GM19035 (cell line): ENCODE results near the gene MAP2K3.

Experiments
- ATAC-seq: cut with Tn5 transposase; IDR thresholded peaks from one replicate; pipeline ENCODE4 v1.9.1; 2021; ENCODE audit not compliant: unreplicated experiment

Gene MAP2K3

GRCh38 chr17:21252796-21253645 is 31.5 kb upstream of the MAP2K3 start, which contains the start of gene NATD1:
Gene NATD1, minus strand, starts transcription at chr17:21253410. Its CDS starts 146 bp downstream, at chr17:21253264.
- peak; percentile 80 for ATAC-seq

- ATAC-seq = peak; percentile 21
Measured at GRCh38 chr17:21253646-21254441, 30.7 kb upstream of the MAP2K3 start.

- no peak for ATAC-seq
Measured at GRCh38 chr17:21258593-21258992, 25.9 kb upstream of the MAP2K3 start.

GRCh38 chr17:21262259-21262993 is 22.1 kb upstream of the MAP2K3 start:
- no peak for ATAC-seq

- ATAC-seq = no peak
Measured at GRCh38 chr17:21263376-21263775, 21.1 kb upstream of the MAP2K3 start.

- no peak for ATAC-seq
Measured at GRCh38 chr17:21268596-21269188, 15.8 kb upstream of the MAP2K3 start.

GRCh38 chr17:21269394-21269793 is 15.1 kb upstream of the MAP2K3 start:
- no peak for ATAC-seq

GRCh38 chr17:21271454-21272183 is 12.9 kb upstream of the MAP2K3 start:
- no peak for ATAC-seq

- ATAC-seq = no peak
Measured at GRCh38 chr17:21272250-21272649, 12.3 kb upstream of the MAP2K3 start.

- ATAC-seq = no peak
Measured at GRCh38 chr17:21272881-21273792, 11.4 kb upstream of the MAP2K3 start.

- ATAC-seq = no peak
Measured at GRCh38 chr17:21275047-21275578, 9.4 kb upstream of the MAP2K3 start.

GRCh38 chr17:21275579-21276263 is 8.8 kb upstream of the MAP2K3 start:
- peak; percentile 93 for ATAC-seq

GRCh38 chr17:21276264-21276588 is 8.3 kb upstream of the MAP2K3 start:
- no peak for ATAC-seq

GRCh38 chr17:21277332-21277731 is 7.2 kb upstream of the MAP2K3 start:
- no peak for ATAC-seq

- ATAC-seq = no peak
Measured at GRCh38 chr17:21278450-21279197, 5.9 kb upstream of the MAP2K3 start.

GRCh38 chr17:21279198-21279535 is 5.3 kb upstream of the MAP2K3 start:
- ATAC-seq = no peak

GRCh38 chr17:21279582-21279981 is 4.9 kb upstream of the MAP2K3 start:
- ATAC-seq = no peak

- no peak for ATAC-seq
Measured at GRCh38 chr17:21280081-21280518, 4.4 kb upstream of the MAP2K3 start.
